Subcutaneous adipose tissue (tissue), 4 donors: Measurements from ENCODE around the gene EXPH5. TPM values are rescaled to one million over a fixed set of nuclear protein-coding genes. Genes with fewer than 3 reads are reported as not detected.

ENCODE experiments used
- CTCF ChIP-seq: fragments of 450-650 bp; IDR thresholded peaks from one replicate; pipeline ENCODE4 v1.5.1; 2016; ENCODE audit warnings: low read depth, mild to moderate bottlenecking, control low read depth, antibody characterized with exemption, moderate library complexity
- total RNA-seq, 4 donors: library from RNA; depleted of rRNA; stranded (reverse); fragments of >200 nt; gene quantifications; one replicate each; pipeline ENCODE4 v1.1.0, GENCODE V29; 2016

The EXPH5 gene
- total RNA-seq, 4 donors from 2014 or later, result 1.0 to 4.1 (median 2.5) TPM

GRCh38 chr11:108543316-108543964, 50.1 kb downstream of the EXPH5 start:
- no peak for TF ChIP-seq CTCF

GRCh38 chr11:108541531-108541930, 52.0 kb downstream of the EXPH5 start:
- TF ChIP-seq CTCF, result no peak

GRCh38 chr11:108538502-108538901, 55.1 kb downstream of the EXPH5 start:
- no peak for TF ChIP-seq CTCF

- TF ChIP-seq CTCF, result no peak
Observed at GRCh38 chr11:108538022-108538424, 55.5 kb downstream of the EXPH5 start.

GRCh38 chr11:108536783-108537182, 56.8 kb downstream of the EXPH5 start:
- no peak for TF ChIP-seq CTCF

GRCh38 chr11:108535384-108535955, 58.1 kb downstream of the EXPH5 start:
- TF ChIP-seq CTCF, result no peak

- TF ChIP-seq CTCF, result no peak
Observed at GRCh38 chr11:108534274-108534882, 59.2 kb downstream of the EXPH5 start.
